ENCODE data around the gene CLSTN3.
A peak's percentile ranks its signal among the peaks of the same experiment; 100 is the strongest.
"Not testable (repeated sequence)": the region's sequence is repeated elsewhere in the genome, so short reads cannot be mapped to it uniquely, and the experiment has no call there.

CLSTN3 gene

GRCh38 chr12:7106082-7106481 lies 24.1 kb upstream of the CLSTN3 start:
- no peak overlapping the region for H3K4me3 ChIP-seq (ENCODE audit: low read depth, low read length)
- H3K36me3 ChIP-seq (ENCODE audit: control insufficient read depth, insufficient read depth, low read length) = no peaks in the 10 kb centered on the region
- no peaks in the 10 kb centered on the region for H3K27me3 ChIP-seq (ENCODE audit: control insufficient read depth, insufficient read depth, low read length)
- peaks cover 7% of the 10 kb centered on the region; the same call in 1 of the 2 replicates for H3K4me1 ChIP-seq (ENCODE audit: control insufficient read depth, insufficient read depth, low read length)
- H3K9ac ChIP-seq (ENCODE audit: low read depth, low read length) = no peak overlapping the region
- no peaks in the 10 kb centered on the region; the same call in 1 of the 2 replicates for H3K9me3 ChIP-seq (ENCODE audit: control insufficient read depth, insufficient read depth, low read length)
- no peak overlapping the region for H3K27ac ChIP-seq (ENCODE audit: low read depth, low read length)

- H3K36me3 ChIP-seq (ENCODE audit: control insufficient read depth, insufficient read depth, low read length); H3K9ac ChIP-seq (ENCODE audit: low read depth, low read length); H3K9me3 ChIP-seq (ENCODE audit: control insufficient read depth, insufficient read depth, low read length); H3K27ac ChIP-seq (ENCODE audit: low read depth, low read length); H3K4me3 ChIP-seq (ENCODE audit: low read depth, low read length); H3K4me1 ChIP-seq (ENCODE audit: control insufficient read depth, insufficient read depth, low read length); H3K27me3 ChIP-seq (ENCODE audit: control insufficient read depth, insufficient read depth, low read length): not testable (repeated sequence)
Observed at GRCh38 chr12:7107181-7107580, 23.0 kb upstream of the CLSTN3 start.

- Histone ChIP-seq H3K9me3 (ENCODE audit: control insufficient read depth, insufficient read depth, low read length) (no peaks in the 10 kb centered on the region; the same call in 1 of the 2 replicates), H3K9ac (ENCODE audit: low read depth, low read length) (no peak overlapping the region), H3K27me3 (ENCODE audit: control insufficient read depth, insufficient read depth, low read length) (no peaks in the 10 kb centered on the region), H3K4me1 (ENCODE audit: control insufficient read depth, insufficient read depth, low read length) (peaks cover 7% of the 10 kb centered on the region; the same call in 1 of the 2 replicates), H3K27ac (ENCODE audit: low read depth, low read length) (peak overlapping the region; percentile 72), H3K4me3 (ENCODE audit: low read depth, low read length) (peak overlapping the region; percentile 73; the same call in 1 of the 2 replicates), H3K36me3 (ENCODE audit: control insufficient read depth, insufficient read depth, low read length) (no peaks in the 10 kb centered on the region)
Observed at GRCh38 chr12:7107636-7108002, 22.6 kb upstream of the CLSTN3 start.

- Histone ChIP-seq H3K4me1 (ENCODE audit: control insufficient read depth, insufficient read depth, low read length) (peaks cover 7% of the 10 kb centered on the region; the same call in 1 of the 2 replicates), H3K36me3 (ENCODE audit: control insufficient read depth, insufficient read depth, low read length) (no peaks in the 10 kb centered on the region), H3K4me3 (ENCODE audit: low read depth, low read length) (peak overlapping the region; percentile 73)
Observed at GRCh38 chr12:7108003-7108795, 22.0 kb upstream of the CLSTN3 start.

GRCh38 chr12:7108796-7109571 lies 21.2 kb upstream of the CLSTN3 start, which contains the start of gene C1RL:
Gene C1RL, minus strand, starts transcription at chr12:7109214. Its CDS starts 34 bp downstream, at chr12:7109180.
- Histone ChIP-seq H3K9ac (ENCODE audit: low read depth, low read length) (peak within 1 kb of the TSS; percentile 67), H3K4me1 (ENCODE audit: control insufficient read depth, insufficient read depth, low read length) (peaks cover 7% of the 10 kb centered on the region; the same call in 1 of the 2 replicates), H3K27ac (ENCODE audit: low read depth, low read length) (peak within 1 kb of the TSS; percentile 77), H3K36me3 (ENCODE audit: control insufficient read depth, insufficient read depth, low read length) (no peaks in the 10 kb centered on the region), H3K4me3 (ENCODE audit: low read depth, low read length) (peak within 1 kb of the TSS; percentile 73), H3K9me3 (ENCODE audit: control insufficient read depth, insufficient read depth, low read length) (no peaks in the 10 kb centered on the region; the same call in 1 of the 2 replicates), H3K27me3 (ENCODE audit: control insufficient read depth, insufficient read depth, low read length) (no peaks in the 10 kb centered on the region)

More at GRCh38 chr12:7108003-7108795, 22.0 kb upstream of the CLSTN3 start:
- H3K27me3 ChIP-seq (ENCODE audit: control insufficient read depth, insufficient read depth, low read length) = no peaks in the 10 kb centered on the region
- H3K27ac ChIP-seq (ENCODE audit: low read depth, low read length) = peak overlapping the region; percentile 72
- H3K9me3 ChIP-seq (ENCODE audit: control insufficient read depth, insufficient read depth, low read length) = no peaks in the 10 kb centered on the region; the same call in 1 of the 2 replicates
- H3K9ac ChIP-seq (ENCODE audit: low read depth, low read length) = peak overlapping the region; percentile 18; the same call in 1 of the 2 replicates

- H3K27ac ChIP-seq (ENCODE audit: low read depth, low read length) = no peak overlapping the region
- no peaks in the 10 kb centered on the region for H3K27me3 ChIP-seq (ENCODE audit: control insufficient read depth, insufficient read depth, low read length)
- H3K36me3 ChIP-seq (ENCODE audit: control insufficient read depth, insufficient read depth, low read length) = no peaks in the 10 kb centered on the region
- H3K9me3 ChIP-seq (ENCODE audit: control insufficient read depth, insufficient read depth, low read length) = no peaks in the 10 kb centered on the region; the same call in 1 of the 2 replicates
- peaks cover 7% of the 10 kb centered on the region; the same call in 1 of the 2 replicates for H3K4me1 ChIP-seq (ENCODE audit: control insufficient read depth, insufficient read depth, low read length)
- no peak overlapping the region for H3K9ac ChIP-seq (ENCODE audit: low read depth, low read length)
- no peak overlapping the region for H3K4me3 ChIP-seq (ENCODE audit: low read depth, low read length)
Observed at GRCh38 chr12:7109572-7109920, 20.6 kb upstream of the CLSTN3 start.

- Histone ChIP-seq H3K36me3 (ENCODE audit: control insufficient read depth, insufficient read depth, low read length) (no peaks in the 10 kb centered on the region), H3K4me1 (ENCODE audit: control insufficient read depth, insufficient read depth, low read length) (peaks cover 7% of the 10 kb centered on the region; the same call in 1 of the 2 replicates), H3K9ac (ENCODE audit: low read depth, low read length) (no peak overlapping the region), H3K27ac (ENCODE audit: low read depth, low read length) (no peak overlapping the region), H3K27me3 (ENCODE audit: control insufficient read depth, insufficient read depth, low read length) (no peaks in the 10 kb centered on the region), H3K9me3 (ENCODE audit: control insufficient read depth, insufficient read depth, low read length) (no peaks in the 10 kb centered on the region; the same call in 1 of the 2 replicates), H3K4me3 (ENCODE audit: low read depth, low read length) (no peak overlapping the region)
Observed at GRCh38 chr12:7110661-7111060, 19.5 kb upstream of the CLSTN3 start.

- H3K27me3 ChIP-seq (ENCODE audit: control insufficient read depth, insufficient read depth, low read length) = no peaks in the 10 kb centered on the region
- H3K36me3 ChIP-seq (ENCODE audit: control insufficient read depth, insufficient read depth, low read length) = no peaks in the 10 kb centered on the region
- no peak overlapping the region for H3K4me3 ChIP-seq (ENCODE audit: low read depth, low read length)
- no peak overlapping the region for H3K27ac ChIP-seq (ENCODE audit: low read depth, low read length)
- H3K9me3 ChIP-seq (ENCODE audit: control insufficient read depth, insufficient read depth, low read length) = no peaks in the 10 kb centered on the region
- no peak overlapping the region for H3K9ac ChIP-seq (ENCODE audit: low read depth, low read length)
- peaks cover 7% of the 10 kb centered on the region; the same call in 1 of the 2 replicates for H3K4me1 ChIP-seq (ENCODE audit: control insufficient read depth, insufficient read depth, low read length)
Observed at GRCh38 chr12:7112041-7112440, 18.1 kb upstream of the CLSTN3 start.

GRCh38 chr12:7113389-7113871 lies 16.7 kb upstream of the CLSTN3 start:
- Histone ChIP-seq H3K27ac (ENCODE audit: low read depth, low read length) (no peak overlapping the region), H3K36me3 (ENCODE audit: control insufficient read depth, insufficient read depth, low read length) (no peaks in the 10 kb centered on the region), H3K27me3 (ENCODE audit: control insufficient read depth, insufficient read depth, low read length) (no peaks in the 10 kb centered on the region)

GRCh38 chr12:7114008-7114407 lies 16.2 kb upstream of the CLSTN3 start:
- H3K27me3 ChIP-seq (ENCODE audit: control insufficient read depth, insufficient read depth, low read length) = no peaks in the 10 kb centered on the region
- H3K9ac ChIP-seq (ENCODE audit: low read depth, low read length) = no peak overlapping the region
- no peaks in the 10 kb centered on the region for H3K9me3 ChIP-seq (ENCODE audit: control insufficient read depth, insufficient read depth, low read length)
- no peaks in the 10 kb centered on the region for H3K36me3 ChIP-seq (ENCODE audit: control insufficient read depth, insufficient read depth, low read length)
- no peaks in the 10 kb centered on the region for H3K4me1 ChIP-seq (ENCODE audit: control insufficient read depth, insufficient read depth, low read length)
- no peak overlapping the region for H3K4me3 ChIP-seq (ENCODE audit: low read depth, low read length)
- H3K27ac ChIP-seq (ENCODE audit: low read depth, low read length) = no peak overlapping the region

More at GRCh38 chr12:7113389-7113871, 16.7 kb upstream of the CLSTN3 start:
- no peaks in the 10 kb centered on the region for H3K4me1 ChIP-seq (ENCODE audit: control insufficient read depth, insufficient read depth, low read length)
- H3K9me3 ChIP-seq (ENCODE audit: control insufficient read depth, insufficient read depth, low read length) = no peaks in the 10 kb centered on the region
- H3K4me3 ChIP-seq (ENCODE audit: low read depth, low read length) = no peak overlapping the region
- no peak overlapping the region for H3K9ac ChIP-seq (ENCODE audit: low read depth, low read length)

All from HUES48 (cell line).